ENCODE data around the gene AASDH. TPM values are rescaled to one million over a fixed set of nuclear protein-coding genes. Genes with fewer than 3 reads are reported as not detected.

Gene AASDH
- total RNA-seq, 1 donor = 16.6 TPM

DNA sequence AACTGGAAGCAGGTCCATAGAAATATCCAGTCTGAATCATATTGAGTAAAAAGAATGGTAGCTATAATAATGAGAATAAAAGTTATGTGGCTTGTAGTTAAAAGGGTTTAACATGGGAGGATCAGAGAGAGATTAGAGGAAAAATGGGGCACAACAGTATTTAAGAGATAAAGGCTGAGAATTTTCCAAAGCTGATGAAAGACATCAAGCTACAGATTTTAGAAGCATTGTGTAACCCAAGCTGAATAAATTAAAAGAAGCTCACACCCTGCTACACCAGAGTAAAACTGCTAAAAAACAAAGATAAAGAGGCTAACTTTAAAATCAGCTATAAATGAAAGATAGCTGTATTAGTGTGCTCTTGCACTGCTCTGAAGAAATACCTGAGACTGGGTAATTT lies 94.2 kb downstream of the AASDH start:
- no peaks in the 10 kb centered on the region for H3K4me1 ChIP-seq (ENCODE audit: insufficient read depth, low read length)
- H3K27ac ChIP-seq (ENCODE audit: low read depth, low read length) = no peak overlapping the region
- TF ChIP-seq, protein P1, sequence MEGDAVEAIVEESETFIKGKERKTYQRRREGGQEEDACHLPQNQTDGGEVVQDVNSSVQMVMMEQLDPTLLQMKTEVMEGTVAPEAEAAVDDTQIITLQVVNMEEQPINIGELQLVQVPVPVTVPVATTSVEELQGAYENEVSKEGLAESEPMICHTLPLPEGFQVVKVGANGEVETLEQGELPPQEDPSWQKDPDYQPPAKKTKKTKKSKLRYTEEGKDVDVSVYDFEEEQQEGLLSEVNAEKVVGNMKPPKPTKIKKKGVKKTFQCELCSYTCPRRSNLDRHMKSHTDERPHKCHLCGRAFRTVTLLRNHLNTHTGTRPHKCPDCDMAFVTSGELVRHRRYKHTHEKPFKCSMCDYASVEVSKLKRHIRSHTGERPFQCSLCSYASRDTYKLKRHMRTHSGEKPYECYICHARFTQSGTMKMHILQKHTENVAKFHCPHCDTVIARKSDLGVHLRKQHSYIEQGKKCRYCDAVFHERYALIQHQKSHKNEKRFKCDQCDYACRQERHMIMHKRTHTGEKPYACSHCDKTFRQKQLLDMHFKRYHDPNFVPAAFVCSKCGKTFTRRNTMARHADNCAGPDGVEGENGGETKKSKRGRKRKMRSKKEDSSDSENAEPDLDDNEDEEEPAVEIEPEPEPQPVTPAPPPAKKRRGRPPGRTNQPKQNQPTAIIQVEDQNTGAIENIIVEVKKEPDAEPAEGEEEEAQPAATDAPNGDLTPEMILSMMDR (IDR thresholded peaks at IDR 0.05; ENCODE audit: extremely low read depth, low read depth, low read length) = no peak

DNA sequence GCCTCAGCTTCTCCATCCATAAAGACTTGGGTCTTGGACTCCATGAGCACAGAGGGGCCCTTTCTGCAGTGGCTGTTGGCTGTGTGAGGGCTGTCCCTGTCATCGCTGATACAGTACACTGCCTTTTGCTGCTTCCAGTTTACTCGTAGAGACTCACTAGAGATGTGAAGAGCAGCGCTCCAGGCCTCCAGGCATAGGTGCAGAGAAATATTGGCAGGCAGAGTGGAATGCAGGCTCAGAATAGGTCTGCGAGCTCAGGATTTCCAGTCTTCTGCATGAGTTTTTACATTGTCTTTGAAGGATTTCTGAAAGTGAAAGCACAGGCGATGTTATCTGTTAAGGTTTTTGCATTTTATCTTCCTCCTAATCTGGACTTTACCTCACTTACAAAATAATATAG lies 97.4 kb downstream of the AASDH start:
- no peak for DNase-seq (ENCODE audit: insufficient read length, low spot score, missing footprints)
- Histone ChIP-seq H3K4me2 (ENCODE audit: insufficient read depth, low read length) (peak overlapping the region; percentile 77), H2AFZ (ENCODE audit: low read length) (peak overlapping the region; percentile 88), H3K27me3 (ENCODE audit: insufficient read depth, low read length) (no peaks in the 10 kb centered on the region), H3K4me1 (ENCODE audit: insufficient read depth, low read length) (no peaks in the 10 kb centered on the region), H3K9me3 (ENCODE audit: low read depth, low read length) (no peaks in the 10 kb centered on the region), H3K27ac (ENCODE audit: low read depth, low read length) (no peak overlapping the region), H3K4me3 (ENCODE audit: insufficient read depth, low read length) (peak overlapping the region; percentile 57), H4K20me1 (ENCODE audit: insufficient read depth, low read length) (no peaks in the 10 kb centered on the region), H3K36me3 (ENCODE audit: insufficient read depth, low read length) (no peaks in the 10 kb centered on the region), H3K79me2 (ENCODE audit: insufficient read depth, low read length) (no peaks in the 10 kb centered on the region)
- TF ChIP-seq, protein P1 (IDR thresholded peaks at IDR 0.05; ENCODE audit: extremely low read depth, low read depth, low read length) = no peak

More for the DNA sequence above, 94.2 kb downstream of the AASDH start:
- Histone ChIP-seq H3K9me3 (ENCODE audit: low read depth, low read length) (no peaks in the 10 kb centered on the region), H3K27me3 (ENCODE audit: insufficient read depth, low read length) (no peaks in the 10 kb centered on the region), H3K79me2 (ENCODE audit: insufficient read depth, low read length) (no peaks in the 10 kb centered on the region), H2AFZ (ENCODE audit: low read length) (no peak overlapping the region), H3K36me3 (ENCODE audit: insufficient read depth, low read length) (no peaks in the 10 kb centered on the region), H3K4me3 (ENCODE audit: insufficient read depth, low read length) (no peak overlapping the region), H4K20me1 (ENCODE audit: insufficient read depth, low read length) (no peaks in the 10 kb centered on the region), H3K4me2 (ENCODE audit: insufficient read depth, low read length) (no peak overlapping the region)
- DNase-seq (ENCODE audit: insufficient read length, low spot score, missing footprints) = no peak

DNA sequence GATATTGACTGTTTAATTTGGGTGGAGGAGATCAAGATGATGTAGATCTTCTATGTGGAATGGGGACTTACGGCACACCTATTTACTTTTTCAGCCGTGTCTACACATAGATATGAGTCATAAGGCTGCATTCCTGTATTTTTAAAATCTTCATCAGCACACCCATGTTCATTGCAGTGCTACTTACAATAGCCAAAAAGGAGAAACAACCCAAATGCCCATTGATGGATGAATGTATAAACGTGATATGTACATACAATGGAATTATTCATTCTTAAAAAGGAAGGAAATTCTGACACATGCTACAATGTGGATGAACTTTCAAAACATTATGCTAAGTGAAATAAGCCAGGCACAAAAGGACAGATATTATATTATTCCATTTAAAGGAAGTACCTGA lies 98.6 kb downstream of the AASDH start:
- Histone ChIP-seq H3K79me2 (ENCODE audit: insufficient read depth, low read length) (no peaks in the 10 kb centered on the region), H3K4me1 (ENCODE audit: insufficient read depth, low read length) (no peaks in the 10 kb centered on the region), H3K9me3 (ENCODE audit: low read depth, low read length) (no peaks in the 10 kb centered on the region), H3K36me3 (ENCODE audit: insufficient read depth, low read length) (no peaks in the 10 kb centered on the region), H2AFZ (ENCODE audit: low read length) (no peak overlapping the region), H3K27ac (ENCODE audit: low read depth, low read length) (no peak overlapping the region), H3K4me2 (ENCODE audit: insufficient read depth, low read length) (no peak overlapping the region), H4K20me1 (ENCODE audit: insufficient read depth, low read length) (no peaks in the 10 kb centered on the region), H3K4me3 (ENCODE audit: insufficient read depth, low read length) (no peak overlapping the region), H3K27me3 (ENCODE audit: insufficient read depth, low read length) (no peaks in the 10 kb centered on the region)
- no peak for DNase-seq (ENCODE audit: insufficient read length, low spot score, missing footprints)
- TF ChIP-seq, protein P1 (IDR thresholded peaks at IDR 0.05; ENCODE audit: extremely low read depth, low read depth, low read length) = no peak

Small RNA genes lying within 50 kb of the gene (small RNA-seq; reads per million reads assigned to genes)
- not detected for gene RNU6-197P

Other genes starting within 250 kb of the AASDH start
- gene PPAT, start 48.1 kb upstream of the AASDH start, total RNA-seq = 8.3 and 10.6 TPM in 2 replicates
- gene PAICS, start 48.8 kb upstream of the AASDH start, total RNA-seq = 26.8 and 27.9 TPM in 2 replicates
- gene SRP72, start 80.1 kb upstream of the AASDH start, total RNA-seq = 72.0 and 83.7 TPM in 2 replicates
- 0.59 and 1.1 TPM in 2 replicates for gene ARL9, start 118.3 kb upstream of the AASDH start, total RNA-seq